Adipose tissue (tissue), 3 donors: Measurements from ENCODE around the gene ESPNL. TPM values are rescaled to one million over a fixed set of nuclear protein-coding genes. Genes with fewer than 3 reads are reported as not detected.
"Not testable (repeated sequence)": the region's sequence is repeated elsewhere in the genome, so short reads cannot be mapped to it uniquely, and the experiment has no call there.

Experiments used
- H3K27ac ChIP-seq: one replicate; pipeline ENCODE4 v1.5.1; 2013; ENCODE audit warnings: low read depth, low read length
- WGBS, 3 donors: extraction: QIAGEN DNeasy Blood & Tissue Kit; methylation state at CpG; one replicate each; pipeline ENCODE4 v1.1.7; 2013; 5-methylcytosine and 5-hydroxymethylcytosine counted together
- polyA plus RNA-seq, 3 donors: library from polyadenylated mRNA; stranded (reverse); fragments of 200-250 nt; gene quantifications; one replicate each; pipeline ENCODE4 v1.2.3, GENCODE V29; 2013
- donor health status: healthy with polysubstance abuse.
- donor health status: Bipolar disorder and iron deficiency.
- donor health status: healthy.

Gene ESPNL
- polyA plus RNA-seq, 3 donors: 0.04 to 0.67 (median 0.06) TPM

DNA sequence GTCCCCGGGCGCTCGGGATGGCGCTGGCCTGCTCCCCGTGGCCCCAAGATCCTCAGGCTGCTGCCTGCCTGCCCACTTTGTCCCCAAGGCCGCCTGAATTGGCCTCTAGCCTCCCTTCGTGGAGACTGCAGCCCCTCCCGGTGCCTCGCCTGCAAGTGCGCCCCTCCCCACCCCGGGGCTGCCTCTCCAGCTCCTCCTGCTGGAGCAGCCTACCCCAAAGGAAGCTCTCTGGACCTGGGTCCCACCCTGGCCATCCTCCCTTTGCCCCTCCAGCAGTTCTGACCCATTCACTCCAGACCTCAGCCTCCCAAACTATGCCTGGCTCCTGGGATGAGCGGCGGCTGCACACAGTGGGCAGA, 6.2 kb downstream of the ESPNL start:
- no peak overlapping the region for H3K27ac ChIP-seq
- 78 to 91% (median 83%) methylated on average over 10 to 13 of the region's 13 CpGs for WGBS, 3 donors

DNA sequence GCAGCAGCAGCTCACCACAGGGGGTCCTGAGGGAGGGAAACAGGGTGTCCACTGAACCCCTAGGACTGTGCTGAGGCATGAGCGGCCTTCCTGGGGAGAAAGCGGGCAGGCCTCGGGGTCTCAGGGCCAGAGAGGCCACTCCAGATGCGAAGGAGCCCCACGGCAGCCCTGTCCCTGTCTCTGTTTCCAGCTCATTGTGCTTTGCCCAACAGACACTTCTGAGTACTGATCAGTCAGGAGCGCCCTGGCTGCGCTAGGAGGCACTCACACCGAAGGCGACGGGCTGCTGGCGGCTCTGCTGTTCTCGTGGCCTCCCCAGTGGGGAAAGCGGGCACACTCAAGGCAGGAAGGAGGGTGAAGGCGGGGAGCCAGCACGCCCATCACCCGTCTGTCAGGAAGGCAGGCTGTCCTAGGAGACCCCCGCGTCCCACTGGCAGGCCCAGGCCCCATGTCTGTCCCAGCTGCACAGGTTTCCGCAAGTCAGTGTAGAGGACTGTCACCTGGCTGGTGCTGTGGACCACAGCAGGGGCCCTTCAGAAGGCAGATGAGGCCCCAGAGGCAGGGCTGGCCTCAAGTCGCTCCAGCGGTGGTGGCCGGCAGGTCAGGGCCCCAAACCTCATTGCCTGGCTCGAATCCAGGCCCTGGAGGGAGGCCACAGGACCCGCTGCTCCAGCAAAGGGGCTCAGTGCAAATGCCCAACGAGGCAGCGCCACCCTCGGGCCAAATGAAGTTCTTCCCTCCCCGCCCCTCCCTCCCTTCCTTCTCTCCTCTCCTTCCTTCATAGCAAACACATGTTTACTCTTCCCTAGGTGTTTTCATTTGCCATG, 6.8 kb downstream of the ESPNL start:
- H3K27ac ChIP-seq: no peak overlapping the region
- 71 to 85% (median 78%) methylated on average over 28 of the region's 28 CpGs for WGBS, 3 donors

DNA sequence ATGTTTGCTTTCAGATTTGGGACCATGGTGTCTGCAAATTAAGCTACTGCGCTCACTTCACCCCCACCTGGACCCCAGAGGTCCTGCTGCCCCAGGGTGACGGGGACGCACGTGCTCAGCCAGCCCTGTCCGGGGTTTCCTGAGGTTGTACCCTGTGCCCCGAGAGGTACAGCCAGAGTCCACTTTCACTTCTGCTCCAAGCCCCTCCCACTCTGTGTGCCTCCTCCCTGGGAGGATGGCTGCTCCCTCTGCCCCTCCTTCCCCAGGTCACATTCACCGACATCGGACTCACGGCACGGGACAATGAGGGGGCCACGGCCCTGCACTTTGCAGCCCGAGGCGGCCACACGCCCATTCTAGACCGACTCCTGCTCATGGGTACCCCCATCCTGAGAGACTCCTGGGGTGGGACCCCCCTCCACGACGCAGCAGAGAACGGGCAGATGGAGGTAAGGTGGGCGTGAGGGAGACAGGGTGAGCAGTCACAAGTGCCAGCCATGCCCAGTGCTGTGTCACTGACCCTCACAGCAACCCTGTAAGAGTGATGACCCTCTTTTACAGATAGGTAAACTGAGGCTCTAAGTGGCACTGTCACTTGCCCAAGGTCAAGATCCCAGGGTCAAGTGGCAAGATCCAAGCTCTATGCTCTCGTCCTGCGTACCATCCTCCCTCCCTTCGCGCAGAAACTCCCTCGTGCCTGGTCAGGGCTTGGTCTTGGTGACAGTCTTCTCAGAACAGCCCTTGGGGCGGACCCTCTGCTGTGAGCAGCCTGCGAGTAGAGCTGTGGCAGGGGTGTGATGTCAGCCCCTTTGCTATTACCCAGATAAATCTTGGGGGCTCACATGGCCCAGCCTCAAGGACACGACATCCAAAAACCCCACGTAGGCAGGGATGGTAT, 7.6 kb downstream of the ESPNL start:
- WGBS, 3 donors: 85 to 91% (median 86%) methylated on average over 28 of the region's 28 CpGs

DNA sequence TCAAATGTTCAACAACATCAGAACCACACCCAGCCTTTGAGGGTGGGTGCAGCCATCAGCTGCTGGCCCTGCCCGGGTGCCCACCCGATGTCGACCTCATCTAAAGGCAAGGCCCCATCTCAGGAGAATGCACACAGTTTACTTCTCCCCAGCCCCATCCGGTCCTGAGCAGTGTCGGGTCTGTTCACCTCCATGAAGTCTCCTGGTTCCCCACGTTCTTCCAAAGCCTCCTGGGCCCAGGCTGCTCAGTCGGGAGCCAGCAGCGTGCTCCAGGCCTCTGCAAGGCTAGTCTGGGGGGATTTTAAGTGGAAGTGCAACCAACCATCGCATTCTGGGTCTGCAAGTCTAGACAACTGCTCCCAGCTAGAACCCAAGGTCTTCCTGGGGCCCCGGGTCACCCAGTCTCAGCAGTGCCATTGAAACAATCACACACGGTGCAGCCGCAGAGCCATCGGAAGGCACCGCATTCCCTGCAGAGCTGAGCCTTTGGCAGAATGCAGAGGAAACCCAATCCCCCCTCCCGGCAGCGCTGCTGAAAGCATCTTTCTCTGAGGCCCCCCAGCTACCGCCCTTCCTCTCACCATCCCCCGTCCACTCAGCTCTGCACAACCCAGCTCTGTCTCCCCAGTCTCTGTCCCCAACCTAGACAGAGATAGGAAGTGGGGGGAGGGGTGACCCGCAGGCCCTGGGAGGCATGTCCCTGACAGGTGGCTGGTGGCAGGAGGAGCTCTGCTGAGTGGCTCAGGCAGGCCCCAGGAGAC, 8.5 kb downstream of the ESPNL start:
- H3K27ac ChIP-seq: no peak overlapping the region
- 49 to 62% (median 53%) methylated on average over 19 of the region's 19 CpGs for WGBS, 3 donors

More for the DNA sequence above, 7.6 kb downstream of the ESPNL start:
- H3K27ac ChIP-seq: no peak overlapping the region

DNA sequence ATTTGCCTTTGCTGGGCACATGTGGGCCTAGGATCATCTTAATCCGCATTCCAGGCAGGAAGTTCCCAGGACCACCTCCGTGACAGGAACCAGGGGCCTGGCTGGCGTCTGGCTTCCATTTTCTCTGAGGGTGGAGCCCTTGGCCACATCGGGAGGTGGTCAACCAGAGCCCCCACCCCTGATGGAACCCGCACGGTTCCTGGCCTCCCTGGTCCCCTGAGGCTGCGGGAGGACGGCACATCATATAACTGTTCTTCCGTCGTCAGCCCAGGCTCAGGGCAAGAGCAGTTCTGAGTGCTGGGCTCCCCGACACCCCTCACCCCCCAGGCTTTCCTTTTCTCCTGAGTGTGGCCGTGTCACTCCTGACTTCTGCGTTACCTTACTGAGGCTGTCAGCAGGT, 13.5 kb downstream of the ESPNL start:
- 94 to 98% (median 96%) methylated on average over 13 of the region's 13 CpGs for WGBS, 3 donors
- H3K27ac ChIP-seq: no peak overlapping the region

DNA sequence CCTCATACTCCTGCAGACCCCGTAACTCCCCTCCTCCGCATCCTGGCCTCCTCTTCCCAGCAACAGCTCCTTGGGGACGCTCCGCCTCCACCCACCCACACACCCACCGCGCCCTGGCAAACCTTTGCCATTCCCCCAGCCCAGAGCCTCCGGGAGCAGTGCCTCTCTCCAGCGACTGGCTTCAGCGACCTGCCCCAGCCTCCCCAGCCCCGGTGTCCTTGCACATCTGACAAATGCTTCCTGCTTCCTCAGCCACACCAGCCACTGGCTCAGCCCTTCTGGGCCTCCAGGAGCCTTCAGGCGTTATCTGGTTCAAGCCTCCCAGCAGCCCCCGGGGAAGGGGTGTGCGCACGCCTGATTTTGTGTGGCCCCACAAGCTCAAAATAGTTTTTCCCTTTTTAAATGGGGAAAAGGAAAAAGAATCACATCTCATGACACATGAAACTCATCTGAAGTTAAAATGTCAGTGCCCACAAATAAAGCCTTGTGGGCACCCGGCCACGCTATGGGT, 14.2 kb downstream of the ESPNL start:
- 74 to 81% (median 77%) methylated on average over 16 of the region's 16 CpGs for WGBS, 3 donors
- no peak overlapping the region for H3K27ac ChIP-seq

DNA sequence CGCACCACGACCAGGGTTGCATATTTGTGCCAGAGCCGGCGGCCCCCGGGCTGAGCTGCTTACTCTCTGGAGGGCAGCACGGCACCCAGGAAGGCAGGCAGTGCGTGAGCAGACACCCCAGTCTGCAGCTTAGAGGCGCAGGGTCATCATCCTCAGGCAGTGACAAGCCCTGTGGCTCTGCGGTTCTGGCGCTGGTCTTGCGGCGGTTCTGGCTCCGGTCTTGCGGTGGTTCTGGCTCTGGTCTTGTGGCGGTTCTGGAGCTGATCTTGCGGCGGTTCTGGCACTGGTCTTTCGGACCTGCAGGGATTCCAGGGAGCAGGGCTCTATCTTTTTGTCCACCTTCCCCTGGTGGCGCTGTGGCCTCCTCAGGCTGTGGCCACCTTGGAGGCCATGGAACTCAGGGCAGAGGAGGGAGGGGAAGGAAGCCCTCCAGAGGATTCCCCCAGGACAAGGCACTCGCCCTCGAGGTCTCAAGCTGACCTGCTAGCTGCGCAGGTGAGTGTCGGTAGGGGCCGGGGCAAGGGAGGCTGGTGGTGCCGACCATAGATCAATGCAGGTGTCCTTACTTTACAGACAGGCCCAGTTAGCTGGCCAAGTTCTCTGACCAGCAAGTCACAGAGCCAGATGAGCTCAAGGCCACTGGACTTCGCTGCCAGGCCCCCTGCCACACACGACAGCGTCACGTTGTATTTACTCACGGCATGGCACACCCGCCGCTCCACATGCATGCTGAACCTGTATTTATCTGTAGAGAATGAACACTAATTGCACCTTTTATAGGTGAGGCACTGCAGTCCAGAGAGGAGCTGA, 14.9 kb downstream of the ESPNL start:
- 77 to 92% (median 91%) methylated on average over 31 to 32 of the region's 32 CpGs for WGBS, 3 donors
- H3K27ac ChIP-seq: no peak overlapping the region

DNA sequence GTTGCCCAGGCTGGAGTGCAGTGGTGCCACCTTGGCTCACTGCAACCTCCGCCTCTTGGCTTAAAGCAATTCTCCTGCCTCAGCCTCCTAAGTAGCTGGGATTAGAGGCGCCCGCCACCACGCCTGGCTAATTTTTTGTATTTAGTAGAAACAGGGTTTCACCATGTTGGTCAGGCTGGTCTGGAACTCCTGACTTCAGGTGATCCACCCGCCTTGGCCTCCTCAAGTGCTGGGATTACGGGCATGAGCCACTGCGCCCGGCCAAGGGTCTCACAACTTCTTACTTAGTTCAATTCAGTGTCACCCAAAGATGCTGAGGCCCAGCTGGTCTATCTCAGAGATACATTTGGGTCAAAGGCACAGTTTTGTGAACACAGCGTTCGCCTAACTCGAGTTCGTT, 15.6 kb downstream of the ESPNL start:
- H3K27ac ChIP-seq: not testable (repeated sequence)
- WGBS, 3 donors: 92 to 97% (median 94%) methylated on average over 12 of the region's 12 CpGs

DNA sequence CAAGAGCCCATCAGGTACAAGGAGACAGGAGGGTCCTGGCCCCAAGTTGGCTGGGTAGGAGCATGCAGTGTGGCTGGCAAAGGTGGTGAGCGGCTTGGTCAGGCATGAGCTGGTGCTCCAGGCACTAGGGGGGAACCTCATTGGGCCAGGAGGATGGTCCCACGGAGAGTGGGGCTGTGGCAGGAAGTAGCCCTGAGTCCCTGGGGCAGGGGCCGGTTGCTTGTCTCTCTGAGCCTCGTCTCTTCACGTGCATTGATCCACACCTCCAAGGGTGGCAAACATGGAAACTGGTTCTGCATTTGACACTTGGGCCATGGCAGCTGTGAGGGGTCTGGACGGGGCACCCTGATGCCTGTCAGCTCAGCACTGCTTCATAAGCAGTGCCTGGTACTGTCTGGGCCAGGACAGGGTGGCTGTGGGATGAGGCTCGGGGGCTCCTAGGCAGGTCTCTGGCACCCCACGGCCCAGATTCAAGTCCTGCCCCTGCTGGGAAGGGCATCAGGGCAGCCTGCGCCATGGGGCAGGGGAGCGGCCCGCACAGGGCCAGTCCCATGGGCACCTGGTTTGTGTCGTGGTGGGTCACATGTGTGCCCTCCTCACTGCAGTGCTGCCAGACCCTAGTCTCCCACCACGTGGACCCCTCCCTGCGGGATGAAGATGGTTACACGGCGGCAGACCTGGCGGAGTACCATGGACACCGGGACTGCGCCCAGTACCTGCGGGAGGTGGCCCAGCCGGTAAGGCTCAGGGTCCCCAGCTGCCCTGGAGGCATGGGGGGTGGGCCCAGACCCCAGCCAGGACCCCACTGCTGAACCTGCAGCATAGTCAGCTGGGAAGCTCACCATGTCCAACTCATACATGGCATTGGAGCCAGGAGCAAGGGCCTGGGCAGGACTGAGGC, 16.4 kb downstream of the ESPNL start:
- H3K27ac ChIP-seq: no peak overlapping the region
- WGBS, 3 donors: 87 to 95% (median 89%) methylated on average over 21 of the region's 21 CpGs

DNA sequence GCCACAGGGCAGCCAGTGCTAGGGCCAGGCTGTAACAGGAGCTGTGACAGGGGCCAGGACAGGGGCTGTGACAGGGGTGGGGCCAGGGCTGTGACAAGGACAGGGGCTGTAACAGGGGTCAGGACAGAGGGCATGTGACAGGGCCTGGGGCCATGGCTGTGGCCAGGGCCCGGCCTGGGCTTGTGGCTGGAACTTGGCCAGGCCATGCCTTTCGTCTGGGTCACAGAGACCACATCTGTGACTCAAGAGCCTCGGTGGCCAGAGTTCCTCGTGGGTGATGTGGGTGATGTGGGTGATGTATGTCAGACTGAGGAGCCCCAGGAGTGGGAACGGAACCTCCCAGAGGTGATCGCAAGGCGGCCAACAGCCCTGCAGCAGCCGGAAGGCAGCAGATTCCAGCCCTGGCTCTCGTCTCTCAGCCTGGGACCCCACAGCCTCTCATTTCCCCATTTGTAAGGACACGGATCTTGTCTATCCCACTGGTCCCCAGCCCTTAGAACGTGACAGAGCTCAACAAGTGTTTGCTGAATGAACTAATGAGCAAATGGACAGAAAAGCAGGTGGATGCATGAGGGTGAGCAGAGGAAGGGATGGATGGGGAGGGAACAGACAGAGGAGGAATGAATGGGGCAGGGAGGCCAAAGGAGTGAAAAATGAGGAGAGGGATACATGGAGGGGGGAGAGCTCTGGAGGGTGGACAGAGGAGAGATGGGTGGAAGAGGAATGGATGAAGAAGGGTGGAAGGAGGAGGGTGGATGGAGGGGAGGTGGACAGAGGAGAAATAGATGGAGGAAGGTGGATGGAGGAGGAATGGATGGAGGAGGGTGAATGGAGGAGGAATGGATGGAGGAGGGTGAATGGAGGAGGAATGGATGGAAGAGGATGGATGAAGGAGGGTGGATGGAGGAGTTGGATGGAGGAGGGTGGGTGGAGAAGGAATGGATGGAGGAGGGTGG, 17.3 kb downstream of the ESPNL start:
- 75 to 83% (median 77%) methylated on average over 11 of the region's 11 CpGs for WGBS, 3 donors
- no peak overlapping the region for H3K27ac ChIP-seq

DNA sequence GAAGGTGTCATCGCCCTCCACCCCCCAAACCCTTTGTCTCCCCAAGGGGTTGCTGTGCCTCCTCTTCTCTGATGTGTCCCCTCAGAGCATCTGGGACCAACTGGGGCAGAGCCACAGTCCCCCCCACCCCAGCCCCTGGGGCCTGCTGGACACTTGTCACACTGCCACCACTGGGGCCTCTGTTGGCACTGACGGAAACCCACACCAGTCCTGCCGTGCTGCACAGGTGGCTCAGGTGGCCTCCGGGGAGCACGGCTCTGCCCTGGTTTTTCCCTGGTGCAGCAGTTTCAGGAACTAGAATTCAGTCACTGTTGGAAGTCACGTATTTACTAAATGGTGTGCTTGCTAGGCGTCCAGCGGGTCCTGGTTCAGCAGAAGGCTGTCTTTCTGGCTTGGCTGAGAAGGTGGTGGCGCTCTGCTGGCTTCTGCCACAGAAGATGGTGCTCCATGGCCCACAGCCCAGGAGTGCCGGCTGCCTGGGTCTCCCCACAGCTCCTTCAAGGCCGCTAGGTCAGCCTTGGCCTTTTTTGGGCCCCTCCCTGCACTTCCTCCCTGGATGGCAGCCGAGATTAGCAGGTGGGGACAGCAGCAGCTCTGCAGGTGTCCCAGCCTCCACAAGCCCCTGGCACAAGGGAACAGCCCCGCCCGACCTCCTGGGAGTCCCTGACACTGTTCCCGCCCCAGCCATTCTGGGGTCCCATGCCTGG, 19.8 kb downstream of the ESPNL start:
- WGBS, 3 donors: 43 to 58% (median 54%) methylated on average over 15 of the region's 15 CpGs

DNA sequence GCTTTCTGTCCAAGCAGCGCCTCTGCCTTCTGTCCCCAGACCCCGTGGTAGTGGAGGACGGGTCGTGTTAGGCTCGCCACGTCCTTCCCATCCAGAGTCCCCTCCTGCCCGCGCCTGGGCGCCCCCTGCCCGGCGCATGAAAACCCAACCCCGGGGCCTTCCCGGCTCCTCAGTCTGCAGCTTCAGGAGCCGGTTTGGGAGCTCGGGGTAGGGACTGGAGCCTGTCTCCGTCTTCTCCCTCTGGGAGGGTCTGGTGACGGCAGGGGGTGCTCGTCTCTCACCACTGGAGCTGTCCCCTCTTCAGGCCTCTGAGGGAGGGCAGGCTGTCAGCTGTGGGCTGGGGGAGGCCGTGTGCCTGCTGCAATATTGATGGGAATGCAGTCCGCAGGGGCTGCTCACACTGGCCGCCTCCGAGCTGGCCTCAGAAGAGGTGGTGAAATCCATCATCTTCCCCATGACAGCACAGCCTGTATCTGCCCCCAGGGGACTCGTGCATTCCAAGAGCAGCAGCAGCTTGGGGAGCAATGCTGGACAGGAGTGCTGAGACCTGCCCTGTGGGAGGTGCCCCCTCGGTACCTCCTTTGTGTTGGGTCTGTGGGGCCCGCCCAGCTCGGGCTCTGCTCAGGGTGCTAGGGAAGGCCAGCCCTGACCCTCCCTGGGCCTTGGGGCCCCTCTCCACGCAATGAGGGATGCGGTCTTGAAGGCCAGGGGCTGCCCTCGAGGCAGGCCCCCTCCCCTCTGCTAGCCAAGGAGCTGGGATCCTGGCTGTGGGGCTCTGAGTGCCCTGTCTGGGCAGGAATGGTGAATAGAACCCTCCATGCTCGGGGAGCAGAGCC, 20.5 kb downstream of the ESPNL start:
- 36 to 56% (median 46%) methylated on average over 29 to 30 of the region's 30 CpGs for WGBS, 3 donors

More for the DNA sequence above, 19.8 kb downstream of the ESPNL start:
- no peak overlapping the region for H3K27ac ChIP-seq

DNA sequence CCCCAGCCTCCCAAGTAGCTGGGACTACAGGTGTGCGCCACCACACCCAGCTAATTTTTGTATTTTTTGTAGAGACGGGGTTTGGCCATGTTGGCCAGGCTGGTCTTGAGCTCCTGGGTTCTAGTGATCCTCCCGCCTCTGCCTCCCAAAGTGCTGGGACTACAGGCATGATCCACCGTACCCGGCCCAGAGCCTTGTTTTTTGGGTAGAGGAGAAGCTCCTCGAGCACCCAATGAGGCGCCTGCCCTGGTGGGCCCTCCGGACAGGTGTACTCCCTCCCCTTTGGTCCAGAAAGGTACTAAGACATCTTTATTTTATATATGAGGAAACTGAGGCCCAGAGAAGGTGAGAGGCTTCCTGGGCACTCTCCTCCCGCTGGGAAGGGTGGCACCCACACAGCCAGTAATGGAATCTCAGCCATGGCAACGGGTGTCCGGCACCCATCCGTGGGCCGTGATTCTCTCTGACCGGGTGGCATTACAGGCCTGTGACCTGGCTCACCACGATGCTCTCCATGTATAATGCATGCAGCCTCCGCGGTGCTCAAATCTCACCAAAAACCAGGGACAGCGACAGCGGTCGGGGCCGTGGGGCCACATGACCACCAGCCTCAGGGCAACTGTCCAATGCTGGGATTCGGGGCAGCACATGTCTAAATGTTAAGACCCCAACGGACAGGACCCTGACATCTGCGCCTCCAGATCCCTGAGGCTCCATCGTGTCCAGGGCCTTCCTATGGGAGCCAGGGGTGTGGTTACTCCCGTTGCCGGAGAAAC, 21.6 kb downstream of the ESPNL start:
- 87 to 92% (median 91%) methylated on average over 27 of the region's 27 CpGs for WGBS, 3 donors
- no peak overlapping the region for H3K27ac ChIP-seq

More for the DNA sequence above, 20.5 kb downstream of the ESPNL start:
- H3K27ac ChIP-seq: no peak overlapping the region
